RPMI8226 (cell line): ENCODE results near the gene TNFRSF13B.
"Not testable (repeated sequence)": the region's sequence is repeated elsewhere in the genome, so short reads cannot be mapped to it uniquely, and the experiment has no call there.

Experiments
- DNase-seq: peaks from one replicate; pipeline ENCODE4 v3.0.0-alpha.2; 2015

TNFRSF13B gene

DNA sequence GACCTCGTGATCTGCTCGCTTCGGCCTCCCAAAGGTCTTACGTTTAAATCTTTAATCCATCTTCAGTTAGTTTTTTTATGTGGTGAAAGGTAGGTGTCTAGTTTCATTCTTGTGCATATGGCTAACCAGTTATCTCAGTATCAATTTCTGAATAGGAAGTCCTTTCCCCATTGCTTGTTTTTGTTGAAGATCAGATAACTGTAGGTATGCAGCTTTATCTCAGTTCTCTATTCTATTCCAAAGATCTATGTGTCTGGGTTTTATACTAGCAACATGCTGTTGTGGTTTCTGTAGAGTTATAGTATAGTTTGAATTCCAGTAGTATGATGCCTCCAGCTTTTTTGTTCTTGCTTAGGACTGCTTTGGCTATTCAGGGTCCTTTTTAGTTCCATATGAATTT lies 65.2 kb downstream of the TNFRSF13B start:
- DNase-seq = no peak

DNA sequence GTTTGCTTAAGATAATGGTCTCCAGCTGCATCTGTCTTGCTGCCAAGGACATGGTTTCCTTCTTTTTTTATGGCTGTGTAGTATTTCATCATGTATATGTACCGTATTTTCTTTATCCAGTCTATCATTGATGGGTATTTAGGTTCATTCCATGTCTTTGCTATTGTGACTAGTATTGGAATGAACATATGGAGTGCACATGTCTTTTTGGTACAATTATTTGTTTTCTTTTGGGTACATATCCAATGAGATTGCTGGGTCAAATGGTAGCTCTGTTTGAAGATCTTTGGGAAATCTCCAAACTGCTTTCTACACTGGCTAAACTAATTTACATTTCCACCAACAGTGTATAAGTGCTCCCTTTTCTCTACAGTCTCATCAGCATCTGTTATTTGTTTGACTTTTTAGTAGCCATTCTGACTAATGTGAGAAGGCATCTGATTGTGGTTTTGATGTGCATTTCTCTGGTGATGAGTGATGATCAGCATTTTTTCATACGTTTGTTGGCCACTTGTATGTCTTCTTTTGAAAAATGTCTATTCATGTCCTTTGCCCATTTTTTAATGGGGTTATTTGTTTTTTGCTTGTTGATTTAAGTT lies 66.2 kb downstream of the TNFRSF13B start:
- DNase-seq = no peak

DNA sequence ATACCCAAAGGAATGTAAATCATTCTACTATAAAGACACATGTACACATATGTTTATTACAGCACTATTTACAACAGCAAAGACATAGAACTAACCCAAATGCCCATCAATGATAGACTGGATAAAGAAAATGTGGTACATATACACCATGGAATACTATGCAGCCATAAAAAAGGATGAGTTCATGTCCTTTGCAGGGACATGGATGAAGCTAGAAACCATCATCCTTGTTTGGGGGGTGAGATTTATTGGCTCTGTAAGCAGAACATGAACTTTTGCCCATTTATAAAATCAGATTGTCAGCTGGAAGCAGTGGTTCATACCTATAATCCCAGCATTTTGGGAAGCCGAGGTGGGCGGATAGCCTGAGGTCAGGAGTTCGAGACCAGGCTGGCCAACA lies 68.8 kb downstream of the TNFRSF13B start:
- DNase-seq = not testable (repeated sequence)

DNA sequence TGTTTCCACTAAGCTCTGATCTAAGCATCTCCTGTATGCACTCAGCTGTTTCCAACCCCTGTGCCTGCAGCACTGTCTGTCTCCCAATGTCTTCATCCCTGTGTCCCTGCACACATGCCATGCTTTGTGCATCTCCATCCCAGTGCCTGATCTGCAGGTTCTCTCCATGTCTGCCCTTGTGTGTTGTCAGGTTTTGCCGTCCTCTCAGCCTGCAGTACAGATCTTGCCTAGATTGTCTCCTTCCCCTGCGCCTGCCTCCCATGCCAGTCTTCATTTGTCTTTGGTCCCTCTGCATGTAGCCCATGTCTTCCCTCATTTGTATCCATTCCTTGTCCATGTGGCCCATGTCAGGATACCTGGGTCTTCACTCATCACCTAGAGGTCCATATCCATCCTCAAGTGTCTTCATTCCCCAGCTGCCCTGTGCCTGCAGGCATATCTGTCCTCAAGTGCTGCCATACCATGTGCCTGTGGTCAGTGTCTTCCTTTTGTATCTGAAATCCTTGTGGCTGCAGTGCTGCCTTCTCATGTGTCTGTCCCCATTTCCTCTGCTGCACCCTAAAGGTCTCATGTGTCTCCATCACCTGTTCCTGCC lies 71.5 kb downstream of the TNFRSF13B start:
- DNase-seq = no peak

DNA sequence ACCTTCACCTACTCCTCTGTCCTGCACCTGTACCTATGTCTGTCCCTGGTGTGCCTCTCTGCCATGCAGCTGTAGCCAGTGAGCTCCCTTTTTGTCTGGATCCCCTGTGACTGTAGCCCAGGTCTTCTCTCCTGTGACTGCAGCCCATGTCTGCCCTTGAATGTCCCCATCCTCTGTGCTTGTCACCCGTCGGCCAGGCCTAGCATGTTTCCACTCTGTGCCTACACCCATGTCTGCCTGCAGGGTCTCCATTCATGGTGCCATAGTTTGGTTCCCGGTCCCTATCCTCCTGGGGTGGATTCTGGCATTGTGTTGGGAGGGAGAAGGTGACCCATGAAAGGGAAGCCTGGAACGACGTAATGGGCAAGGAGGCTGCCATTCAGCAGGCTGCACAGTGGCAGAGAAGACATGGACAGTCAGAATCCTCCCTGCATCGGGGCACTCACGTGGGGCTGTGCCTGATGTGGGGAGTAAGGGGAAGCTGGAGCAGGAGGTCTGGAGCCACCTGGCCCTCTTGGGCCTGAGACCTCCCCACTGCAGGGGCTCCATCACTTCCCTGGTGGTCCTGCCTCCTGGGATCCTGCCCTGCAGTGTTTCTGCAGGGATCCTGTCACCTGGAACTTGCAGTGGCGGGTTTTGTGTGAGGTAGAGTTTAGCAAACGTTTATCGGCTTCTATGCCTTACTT lies 74.6 kb downstream of the TNFRSF13B start:
- DNase-seq = not testable (repeated sequence)

DNA sequence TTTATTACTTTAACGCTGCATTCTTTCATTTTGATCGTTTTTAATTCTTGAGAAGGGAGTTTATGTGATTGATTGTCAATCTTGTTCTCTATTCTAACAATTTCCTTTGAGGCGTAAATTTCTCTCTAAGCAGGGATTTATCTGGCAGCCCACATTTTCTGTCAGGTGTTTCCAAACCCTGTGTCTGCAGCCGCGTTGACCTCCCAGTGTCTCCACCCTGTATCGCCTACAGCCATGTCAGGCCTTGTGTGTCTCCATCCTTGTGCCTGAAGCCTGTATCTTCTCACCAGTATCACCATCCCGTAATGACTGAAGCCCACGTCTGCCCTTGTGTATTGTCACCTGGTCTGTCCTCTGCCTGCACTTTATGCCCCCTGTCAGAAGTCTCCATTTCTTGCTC lies 75.7 kb downstream of the TNFRSF13B start:
- DNase-seq = not testable (repeated sequence)

DNA sequence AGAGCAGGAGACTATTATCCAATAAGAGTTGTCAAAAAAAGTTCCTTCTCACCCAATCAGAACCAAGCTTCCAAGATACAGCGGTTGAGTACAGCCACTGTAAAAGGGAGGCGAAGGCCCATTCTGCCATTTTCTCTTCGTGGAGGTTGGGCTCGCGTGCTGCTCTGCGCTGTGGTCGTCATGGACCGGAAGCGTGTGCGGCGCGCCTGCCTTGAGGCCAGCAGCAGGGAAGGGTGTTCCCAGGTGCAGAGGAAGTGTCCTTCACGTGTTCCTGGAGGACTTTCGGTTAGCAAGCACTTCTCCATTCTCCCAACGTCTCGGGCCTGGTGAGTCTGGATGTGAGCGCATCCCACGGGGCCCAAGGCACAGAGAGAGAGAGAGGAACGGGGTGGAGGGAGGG lies 78.4 kb downstream of the TNFRSF13B start:
- not testable (repeated sequence) for DNase-seq

DNA sequence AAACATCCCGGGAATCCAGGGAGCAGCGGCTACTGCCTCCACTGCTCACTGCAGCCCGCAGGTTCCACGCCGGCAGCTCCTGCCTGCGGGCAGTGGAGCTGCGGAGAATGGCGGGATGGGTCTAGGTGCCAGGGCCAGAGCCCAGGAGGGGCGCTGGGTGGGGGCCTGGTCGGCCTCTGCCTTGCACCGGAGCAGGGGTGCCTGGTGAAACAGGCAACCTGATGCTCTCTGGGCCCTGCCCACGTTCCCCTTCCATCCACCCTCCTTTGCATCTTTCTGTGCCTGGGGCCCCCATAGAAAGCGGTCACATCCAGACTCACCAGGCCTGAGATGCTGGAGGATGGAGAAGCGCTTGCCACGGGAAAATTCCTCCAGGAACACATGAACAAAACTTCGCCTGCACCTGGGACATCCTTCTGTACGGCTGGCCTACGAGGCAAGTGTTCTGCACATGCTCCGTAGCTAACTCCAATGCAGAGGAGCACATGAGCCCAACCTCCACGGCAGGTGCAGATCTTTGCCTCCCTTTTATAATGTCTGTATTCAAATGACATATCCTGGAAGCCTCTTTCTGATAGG lies 79.0 kb downstream of the TNFRSF13B start:
- not testable (repeated sequence) for DNase-seq

DNA sequence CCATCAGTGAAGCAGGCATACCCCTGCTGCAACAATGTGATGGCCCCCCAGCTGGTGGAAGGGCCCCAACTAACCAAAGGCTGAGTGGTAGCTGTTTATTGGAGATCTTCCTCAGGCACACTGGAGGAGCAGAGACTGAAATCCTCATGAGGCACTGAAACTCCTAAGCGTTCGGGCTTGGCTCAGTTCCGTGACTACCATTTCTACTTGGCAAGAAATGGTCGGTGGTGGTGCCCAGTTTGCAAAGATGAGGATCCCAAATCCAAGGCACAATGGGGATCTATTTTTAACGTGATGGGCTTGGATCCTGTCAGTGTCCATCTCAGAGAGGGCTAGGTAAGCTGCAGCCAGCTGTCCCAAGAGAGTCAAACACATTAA lies 82.8 kb downstream of the TNFRSF13B start:
- no peak for DNase-seq
